NCI-H1694 (cell line): ENCODE data around the gene DCDC2C.

Experiments used
- DNase-seq: peaks from one replicate; lab custom pipeline; 2025; lab: John Stamatoyannopoulos, UW

DCDC2C gene

DNA sequence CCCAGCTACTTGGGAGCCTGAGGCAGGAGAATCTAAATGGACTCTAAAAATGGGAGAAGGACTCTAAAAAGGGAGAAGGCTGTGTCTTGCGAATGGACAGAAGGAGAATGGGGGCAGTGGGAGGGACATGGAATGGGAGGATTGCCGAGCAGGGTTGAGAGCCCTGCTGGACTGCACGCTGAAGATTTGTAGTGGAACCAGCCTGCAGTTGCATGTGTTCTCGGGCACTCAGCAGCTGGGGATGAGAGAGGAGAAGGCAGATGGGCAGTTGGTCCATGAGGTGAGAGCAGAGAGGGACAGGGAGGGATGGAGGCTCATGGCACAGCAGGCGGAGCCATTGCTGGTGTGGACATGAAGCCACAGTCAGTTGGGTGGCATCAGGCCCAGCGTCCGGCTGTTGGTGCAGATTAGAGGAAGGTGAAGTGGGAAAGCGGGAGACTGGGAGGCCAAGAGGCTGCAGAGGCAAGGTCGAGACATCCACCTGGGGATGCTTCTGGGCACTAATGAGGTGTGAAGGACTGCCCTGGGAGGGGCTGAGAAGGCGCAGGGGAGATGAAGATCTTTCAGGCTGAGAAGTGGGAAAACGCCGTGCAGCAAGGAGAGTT, 40.7 kb downstream of the DCDC2C start:
- DNase-seq, result no peak

DNA sequence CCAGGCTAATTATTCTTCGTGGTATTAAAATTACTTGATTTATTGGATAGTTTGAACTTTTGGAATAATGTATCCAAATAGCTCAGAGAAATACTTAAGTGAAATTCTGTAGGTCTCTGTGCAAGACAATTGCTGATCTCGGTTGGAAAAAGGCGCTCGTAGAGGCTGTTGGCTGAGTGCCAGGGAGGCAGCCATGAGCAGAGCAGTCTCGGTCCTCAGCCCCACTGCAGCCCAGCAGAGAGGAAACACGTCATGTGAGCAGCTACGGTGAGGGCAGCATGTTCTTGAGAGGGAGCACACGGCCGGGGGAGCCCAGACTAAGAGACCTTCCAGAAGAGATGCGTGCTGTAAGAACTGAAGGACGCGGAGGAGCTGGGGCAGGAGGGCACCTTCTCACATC, 42.5 kb downstream of the DCDC2C start:
- DNase-seq, result no peak

DNA sequence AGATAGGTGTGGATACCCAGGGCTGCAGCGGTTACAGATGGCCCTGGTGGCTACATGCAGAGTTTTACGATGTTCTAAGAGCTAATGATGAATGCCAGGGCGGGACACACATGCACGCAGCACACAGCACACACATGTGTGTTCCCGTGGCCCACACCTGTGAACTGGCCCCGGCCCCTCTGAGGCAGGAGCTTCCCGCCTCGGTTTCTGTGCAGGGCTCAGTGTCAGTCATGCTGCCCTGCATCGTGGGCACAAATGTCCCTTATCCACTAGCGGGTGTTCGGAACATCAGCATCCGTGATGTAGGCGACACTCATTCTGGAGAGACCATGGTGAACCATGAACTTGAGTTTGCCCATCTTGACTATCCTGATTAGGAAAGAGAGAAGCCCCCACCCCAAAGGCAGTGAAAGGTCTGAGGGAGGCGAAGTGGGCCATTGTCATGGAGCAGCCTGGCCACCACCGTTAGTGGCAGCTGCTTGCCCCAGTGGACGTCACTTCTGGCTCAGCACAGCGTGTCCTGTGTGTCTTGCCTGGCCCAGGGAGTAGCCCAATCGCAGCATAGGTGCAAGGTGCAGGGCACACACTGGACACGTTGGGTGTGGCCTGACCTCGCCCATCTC, 43.8 kb downstream of the DCDC2C start:
- no peak for DNase-seq

DNA sequence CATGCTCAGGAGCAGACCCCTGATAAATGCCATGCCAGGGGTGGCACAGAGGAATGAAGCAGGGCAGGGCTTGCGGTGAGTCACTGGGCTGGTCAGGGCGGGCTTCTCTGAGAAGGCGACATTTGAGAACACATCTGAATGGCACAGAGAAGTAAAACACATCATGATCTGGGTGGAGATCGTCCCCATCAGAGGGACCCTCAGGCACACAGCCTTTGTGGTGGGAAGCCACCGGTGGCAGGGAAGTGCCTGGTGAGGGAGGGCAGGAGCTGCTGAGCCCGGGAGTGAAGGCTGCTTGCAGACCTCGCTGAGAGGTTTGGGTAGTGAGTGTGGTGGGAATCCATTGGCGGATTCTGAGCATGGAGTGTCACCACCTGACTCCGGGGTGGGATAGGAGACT, 44.5 kb downstream of the DCDC2C start:
- no peak for DNase-seq

DNA sequence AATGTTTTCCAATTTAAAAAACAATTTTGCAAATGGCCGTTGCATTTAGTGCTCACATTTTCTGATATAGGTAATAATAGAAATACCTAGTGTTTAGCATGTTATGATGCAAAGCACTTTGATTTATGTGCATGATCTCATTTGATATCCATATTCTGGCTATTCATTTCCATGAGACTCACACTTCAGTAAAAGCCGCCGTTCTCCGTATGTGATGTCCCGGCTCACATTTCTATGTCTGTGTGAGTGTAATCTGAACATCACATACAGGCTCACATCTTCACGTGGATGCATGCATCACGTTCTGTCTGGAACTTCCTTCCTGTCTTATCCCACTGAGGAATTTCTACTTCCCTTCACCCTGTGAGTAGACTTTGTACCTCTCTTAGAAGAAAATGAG, 45.8 kb downstream of the DCDC2C start:
- no peak for DNase-seq

DNA sequence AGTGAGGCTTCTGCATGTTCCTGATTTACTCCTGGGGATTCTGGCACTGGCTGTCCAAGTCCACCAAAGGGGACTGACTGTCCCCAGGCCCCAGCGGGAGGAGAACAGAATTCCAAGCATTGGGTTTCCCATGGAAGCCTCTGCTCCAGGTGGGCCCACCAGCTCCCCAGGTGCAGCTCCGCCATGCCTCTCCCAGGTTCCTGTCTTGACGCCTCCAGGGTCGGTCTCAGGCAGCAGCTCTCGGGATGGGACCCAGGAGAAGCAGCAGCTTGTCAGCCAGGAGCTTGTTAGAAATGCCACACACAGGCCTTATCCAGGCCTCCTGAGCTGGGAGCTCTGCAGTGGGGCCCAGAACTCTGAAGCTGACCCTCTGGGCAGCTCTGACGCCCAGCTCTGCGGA, 47.9 kb downstream of the DCDC2C start:
- no peak for DNase-seq

DNA sequence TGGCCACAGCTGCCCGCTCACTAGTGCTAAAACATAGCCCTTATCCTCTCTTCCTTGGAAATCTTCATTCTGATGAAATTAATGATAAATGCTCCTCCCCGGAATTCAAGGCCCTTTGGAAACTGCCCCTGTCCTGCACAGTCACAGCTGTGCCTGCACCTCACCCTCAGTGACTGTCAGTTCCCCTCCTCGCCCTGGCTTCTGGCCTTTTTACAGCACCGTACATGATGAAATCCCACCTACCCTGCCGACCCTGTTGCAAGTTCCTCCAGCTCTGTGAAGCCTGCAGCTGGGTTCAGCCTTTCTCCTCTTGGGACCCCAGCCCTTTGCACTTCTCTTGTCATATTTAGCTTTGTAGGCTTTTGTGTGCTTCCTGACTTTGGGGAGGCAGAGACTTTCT, 48.4 kb downstream of the DCDC2C start:
- no peak for DNase-seq

DNA sequence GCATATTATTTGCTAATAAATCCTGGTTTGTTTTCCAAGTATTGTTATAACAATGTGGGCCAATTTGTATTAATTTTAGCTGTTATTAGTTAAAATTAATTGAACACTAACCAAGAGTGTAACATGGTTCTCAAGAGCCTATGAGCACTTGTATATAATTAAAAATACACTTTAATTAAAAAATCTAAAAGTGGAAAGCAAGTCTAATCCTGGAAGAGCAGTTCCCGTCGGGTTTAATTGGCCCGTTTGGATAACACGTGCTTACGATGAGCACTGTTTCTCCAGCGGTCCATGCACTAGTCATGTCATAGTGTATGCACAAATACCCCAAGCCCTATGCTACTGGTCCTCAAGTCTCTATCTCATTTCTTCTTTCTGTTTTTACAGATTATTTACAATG, 49.0 kb downstream of the DCDC2C start:
- DNase-seq, result no peak

DNA sequence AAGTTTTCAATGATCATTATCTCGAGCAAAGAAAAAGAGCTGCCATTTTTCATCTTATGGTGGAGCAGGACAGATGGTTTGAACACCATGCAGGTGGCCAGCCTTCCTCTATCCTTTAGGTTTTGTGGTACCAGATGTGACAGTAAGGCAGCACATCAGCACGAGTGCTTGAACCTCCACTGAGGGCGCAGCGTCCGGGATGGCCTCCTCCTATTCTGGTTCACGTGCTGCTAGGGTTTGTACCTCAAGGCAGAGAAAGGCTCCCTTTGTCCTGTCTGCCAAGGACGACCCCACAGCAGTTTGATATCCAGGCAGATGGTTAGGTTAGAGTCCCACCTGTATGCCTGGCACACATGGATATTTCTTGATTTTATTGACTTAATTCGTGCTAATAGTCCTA, 50.2 kb downstream of the DCDC2C start:
- no peak for DNase-seq

DNA sequence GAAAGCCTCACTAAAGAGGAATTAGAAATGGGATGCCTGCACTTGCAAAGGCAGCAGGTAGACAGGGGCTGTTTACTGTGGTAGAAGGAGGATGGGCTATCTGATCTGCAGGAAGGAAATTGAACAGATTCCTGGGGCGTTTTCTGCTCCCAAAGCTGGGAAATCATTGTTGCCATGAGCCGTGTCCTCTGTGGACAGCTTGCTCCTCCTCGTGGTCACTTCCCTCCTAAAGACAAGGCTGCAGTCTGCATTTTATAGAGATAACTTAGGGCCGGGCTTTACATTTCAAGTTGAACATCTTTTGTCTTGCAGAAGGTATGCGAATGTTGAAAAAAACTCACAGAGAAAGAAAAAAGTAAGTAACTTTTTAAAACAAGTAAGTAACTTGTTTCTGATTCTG, 50.9 kb downstream of the DCDC2C start:
- no peak for DNase-seq

DNA sequence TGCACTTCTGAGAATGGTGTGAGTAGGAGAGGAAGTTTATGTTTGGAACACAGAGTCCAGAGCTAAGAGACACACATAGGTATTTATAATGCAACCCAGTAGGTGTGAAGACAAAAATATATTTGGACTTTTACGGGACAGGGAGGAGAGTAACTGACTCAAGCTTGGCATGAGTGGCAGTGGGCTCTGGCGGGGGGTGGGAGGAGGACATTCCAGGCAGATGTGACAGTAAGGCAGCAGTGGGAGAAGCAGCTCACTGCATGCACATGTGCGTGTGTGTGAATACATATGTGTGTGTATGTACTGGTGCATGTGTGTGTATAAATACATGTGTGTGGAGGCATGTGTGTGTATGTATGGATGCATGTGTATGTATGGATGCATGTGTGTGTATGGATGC, 51.4 kb downstream of the DCDC2C start:
- DNase-seq, result no peak

DNA sequence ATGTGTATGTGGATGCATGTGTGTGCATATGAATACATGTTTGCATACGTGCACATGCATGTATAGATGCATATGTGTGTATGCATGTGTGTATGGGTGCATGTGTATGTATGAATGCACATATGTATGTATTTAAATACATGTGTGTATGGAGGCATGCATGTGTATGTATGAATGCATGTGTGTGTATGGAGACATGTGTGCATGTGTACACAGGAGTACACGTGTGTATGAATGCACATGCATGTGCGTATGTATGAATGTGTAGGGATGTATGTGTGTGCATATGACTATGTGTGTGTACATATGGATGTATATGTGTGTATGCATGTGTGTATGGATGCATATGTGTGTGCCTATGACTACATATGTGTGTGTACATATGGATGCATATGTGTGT, 51.9 kb downstream of the DCDC2C start:
- DNase-seq, result no peak

DNA sequence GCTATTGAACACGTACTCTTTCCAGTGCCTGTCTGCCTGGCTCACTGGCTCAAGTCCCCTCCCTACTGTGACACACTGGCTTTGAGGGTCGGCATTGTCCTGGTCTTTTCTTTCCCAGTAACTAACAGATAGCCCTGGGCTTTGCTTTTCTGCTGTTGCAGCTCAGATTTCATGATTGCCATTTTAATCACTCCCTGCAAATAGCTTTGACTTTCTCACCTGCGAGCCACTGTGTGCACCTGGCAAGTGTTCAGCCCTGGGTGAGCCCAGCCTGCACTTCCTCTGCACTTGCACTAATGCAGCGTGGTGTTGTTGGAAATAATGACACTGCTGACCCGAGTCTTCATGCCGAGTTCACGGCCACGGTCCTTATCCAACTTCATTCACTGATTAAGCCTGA, 52.9 kb downstream of the DCDC2C start:
- no peak for DNase-seq

DNA sequence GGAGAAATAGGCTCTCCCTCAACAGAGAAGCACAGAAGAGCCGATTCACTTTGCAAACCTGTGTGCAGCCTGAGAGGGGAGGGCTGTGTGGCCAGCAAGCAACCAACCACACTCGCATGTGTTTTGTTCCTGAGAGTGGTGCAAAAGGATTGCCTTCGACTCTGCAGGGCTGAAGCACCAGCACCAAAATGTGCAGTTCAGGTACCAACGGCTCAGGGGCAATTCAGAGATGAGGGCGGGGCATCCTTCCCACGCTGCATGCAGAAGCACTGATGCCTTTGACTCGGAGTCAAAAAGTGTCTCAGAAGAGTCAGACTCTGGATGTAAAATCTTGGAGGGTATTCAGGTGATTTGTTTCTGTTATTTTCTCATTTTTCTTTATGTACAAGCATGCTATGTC, 55.5 kb downstream of the DCDC2C start:
- DNase-seq, result no peak

DNA sequence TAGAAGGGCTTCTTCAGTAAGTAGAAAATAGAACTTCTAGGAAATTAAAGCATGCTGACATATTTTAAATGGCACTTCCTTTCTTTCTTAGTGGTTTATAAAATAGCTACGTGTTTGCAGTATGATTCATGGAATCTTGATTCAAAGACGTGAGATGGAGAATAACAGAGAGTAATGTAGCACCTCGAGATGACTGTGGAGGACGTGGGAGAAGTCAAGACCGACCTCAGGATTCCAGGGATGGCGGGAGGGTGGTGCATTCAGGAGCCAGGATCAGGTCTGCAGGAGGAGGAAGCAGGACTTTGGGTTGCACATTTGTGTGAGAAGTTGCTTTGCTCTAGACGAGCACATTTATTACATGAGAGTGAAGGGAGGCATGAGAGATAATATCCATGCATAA, 56.0 kb downstream of the DCDC2C start:
- DNase-seq, result no peak

DNA sequence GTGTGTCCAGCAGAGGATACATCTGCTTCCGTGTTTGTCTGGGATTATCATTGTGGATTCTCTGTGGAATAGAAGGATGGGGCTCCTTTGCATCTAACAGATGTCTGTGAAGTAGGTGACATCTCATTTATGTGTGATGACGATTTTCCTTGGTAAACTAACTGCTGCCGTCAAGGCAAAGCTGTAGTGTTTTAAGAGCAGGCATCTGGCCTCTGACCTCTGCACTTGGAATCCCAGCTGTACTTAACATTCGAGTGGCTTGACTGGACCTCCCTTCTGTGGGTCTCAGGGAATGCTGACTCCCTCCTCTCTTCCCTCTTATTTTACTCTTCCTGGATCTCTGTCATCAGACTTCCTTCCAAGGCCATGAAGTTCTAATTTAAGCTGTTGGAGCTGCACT, 56.4 kb downstream of the DCDC2C start:
- no peak for DNase-seq

DNA sequence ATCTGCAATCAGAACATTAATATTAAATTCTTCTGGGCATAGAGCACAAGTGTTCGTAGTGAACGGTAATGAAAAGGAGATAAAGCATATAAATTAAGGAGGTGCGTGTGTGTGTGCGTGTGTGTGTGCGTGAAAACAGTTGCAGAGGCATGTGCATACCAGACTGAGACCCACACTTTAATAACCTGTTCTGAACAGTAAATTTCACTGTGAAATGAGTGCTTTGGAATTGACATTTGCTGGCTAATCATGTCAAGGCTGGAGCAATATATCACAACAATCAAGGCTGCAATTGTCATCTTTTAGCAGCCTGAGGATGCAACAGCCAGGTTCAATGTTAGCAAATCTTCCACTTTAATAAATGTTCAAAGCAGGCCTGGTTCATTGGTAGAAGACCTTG, 57.9 kb downstream of the DCDC2C start:
- DNase-seq, result no peak

DNA sequence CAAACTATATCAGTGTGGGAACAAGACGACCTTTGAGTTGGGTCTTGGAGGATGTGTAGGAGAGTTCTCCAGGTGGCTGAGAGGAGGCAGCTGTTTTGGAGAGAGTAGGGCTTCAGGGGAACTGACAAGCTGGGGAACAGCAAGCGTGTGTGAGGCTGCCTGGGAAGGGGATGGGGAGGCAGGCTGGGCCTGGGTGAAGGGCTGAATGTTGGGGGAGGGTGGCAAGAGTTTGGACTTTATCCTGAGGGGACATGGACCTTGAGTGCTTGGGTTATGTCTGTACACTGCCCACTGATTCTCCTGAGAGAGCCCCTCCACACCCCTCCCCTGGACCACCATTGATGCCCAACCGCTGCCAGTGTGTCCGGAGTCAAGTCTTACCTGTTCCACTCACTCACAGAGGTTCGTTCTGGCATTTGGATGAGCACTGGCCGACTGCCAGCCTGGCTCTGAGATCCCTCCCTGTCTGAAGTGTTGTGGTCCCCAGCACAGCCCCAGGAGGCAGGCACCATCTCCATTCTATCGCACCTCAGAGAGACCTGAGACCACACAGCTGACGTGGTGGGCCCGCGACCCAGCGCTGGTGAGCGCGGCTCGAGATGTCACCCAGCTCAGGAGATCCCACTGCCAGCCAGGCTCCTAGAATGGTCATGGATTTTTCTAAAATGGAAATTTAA, 59.5 kb downstream of the DCDC2C start:
- DNase-seq, result no peak

DNA sequence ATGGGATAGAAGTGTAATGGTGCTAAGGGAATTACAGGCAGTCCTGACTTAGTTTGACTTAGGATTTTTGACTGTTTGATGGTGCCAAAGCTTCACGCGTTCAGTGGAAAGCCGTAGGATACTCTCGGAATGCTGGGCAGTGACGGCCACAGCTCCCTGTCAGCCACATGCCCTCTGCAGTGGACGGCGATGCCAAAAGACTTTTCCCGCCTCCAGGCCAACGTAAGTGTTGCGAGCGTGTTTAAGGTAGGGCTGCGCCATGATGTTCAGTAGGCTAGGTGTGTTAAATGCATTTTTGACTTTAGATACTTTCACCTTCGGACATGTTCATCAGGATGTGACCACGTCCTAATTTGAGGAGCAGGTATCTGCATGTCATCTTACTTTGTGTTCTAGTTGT, 63.4 kb downstream of the DCDC2C start:
- no peak for DNase-seq

DNA sequence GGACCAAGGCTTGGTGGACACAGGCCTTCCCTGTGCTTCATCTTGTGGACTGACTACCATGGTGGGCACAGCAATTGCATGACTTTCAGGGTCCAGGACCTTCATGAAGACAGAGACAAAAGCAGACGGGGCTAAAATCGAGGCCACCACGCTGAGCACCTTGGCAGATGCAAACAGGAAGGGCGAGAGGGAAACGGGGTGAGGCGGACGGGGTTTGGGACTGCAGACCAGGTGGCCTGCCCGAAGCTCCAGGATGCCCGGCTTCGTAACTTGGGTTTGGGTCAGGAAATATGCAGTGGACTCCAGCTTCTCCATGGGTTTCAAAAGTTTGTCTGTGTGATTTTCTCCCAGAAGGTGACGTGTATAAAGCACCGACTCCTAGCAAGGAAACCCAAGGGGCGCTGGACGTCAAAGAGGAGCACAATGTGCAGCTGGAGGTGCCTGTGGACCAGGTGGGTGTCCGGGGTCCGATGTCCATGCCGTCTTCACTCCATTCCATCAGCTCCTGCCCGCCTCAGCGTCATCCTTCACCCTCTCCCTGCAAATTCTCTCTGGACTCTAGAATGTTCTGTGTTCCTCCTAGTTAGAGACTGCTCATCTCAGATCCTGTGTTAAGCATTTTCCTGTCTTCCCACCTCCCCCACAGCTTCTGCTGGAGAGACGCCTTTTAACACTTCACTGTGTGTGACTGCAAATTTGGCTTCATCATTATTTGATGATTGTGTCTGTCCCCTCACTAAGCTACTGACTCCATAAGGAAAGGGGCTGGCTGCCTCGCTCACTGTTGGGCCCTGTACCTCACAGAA, 65.8 kb downstream of the DCDC2C start:
- no peak for DNase-seq

DNA sequence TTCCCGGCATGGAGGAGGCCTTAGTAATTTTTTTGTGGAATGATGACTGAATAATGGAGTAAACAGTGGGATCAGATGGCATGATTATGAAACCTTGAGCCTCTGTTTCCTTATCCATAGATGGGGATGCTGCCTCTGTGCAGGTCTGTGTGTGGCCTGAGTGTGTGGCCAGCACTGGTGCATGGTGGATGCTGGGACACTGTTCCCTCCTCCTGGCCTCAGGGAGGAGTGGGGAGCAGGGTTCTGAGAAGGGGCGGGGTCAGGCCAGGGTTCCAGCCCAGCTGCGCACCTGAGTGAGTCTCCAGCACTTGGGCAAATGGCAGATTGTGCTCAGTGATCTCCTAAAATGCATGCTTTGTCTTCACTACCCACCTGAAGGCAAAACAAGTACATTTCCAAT, 66.4 kb downstream of the DCDC2C start:
- no peak for DNase-seq

DNA sequence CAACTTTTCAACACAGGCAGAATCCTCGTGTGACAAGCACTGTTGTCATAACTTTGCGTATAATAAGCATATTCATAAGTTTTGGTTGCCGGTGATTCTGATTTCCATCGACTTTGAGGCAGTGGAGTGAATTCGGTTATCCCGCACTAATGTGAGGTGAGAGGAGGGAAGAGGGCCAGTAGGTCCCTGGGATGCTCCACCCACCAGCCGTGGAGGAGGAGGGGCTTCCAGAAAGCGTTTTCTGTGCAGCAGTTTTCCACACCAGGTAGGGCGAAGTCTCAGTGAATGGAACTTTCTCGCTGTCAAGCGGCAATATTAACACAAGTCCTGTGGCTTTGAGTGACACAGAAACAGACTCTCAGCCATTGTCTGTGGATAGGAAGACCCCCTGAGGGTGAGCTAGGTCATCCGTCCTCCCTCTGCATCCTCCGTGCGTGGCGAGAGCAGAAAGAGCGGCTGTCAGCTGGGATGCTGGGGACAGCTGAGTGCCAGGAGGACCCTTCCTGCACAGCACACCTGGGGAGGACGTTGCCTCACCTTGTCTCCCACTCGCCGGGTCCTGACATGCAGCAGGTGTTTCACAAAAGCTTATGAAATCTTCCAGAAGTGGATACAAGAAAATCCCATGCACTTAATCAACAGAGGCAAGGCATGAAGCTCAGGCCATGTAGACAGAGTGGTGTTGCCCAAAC, 67.5 kb downstream of the DCDC2C start:
- DNase-seq, result no peak
